Adrenal gland (tissue), 5 donors: ENCODE data around the gene CEP104.

Experiments used
- POLR2A ChIP-seq, 2 donors: fragments of 450-650 bp; IDR thresholded peaks; one replicate each; pipeline ENCODE4 v1.6.1; 2017; ENCODE audit warnings: antibody characterized with exemption in 2 of 2, mild to moderate bottlenecking in 2 of 2, moderate library complexity in 1 of 2
- TF ChIP-seq, protein P1 (sequence below), 6 experiments: fragments of 450-650 bp in 4 of 6; fragments of 200-600 bp in 2 of 6; sonication (generic) in 1 of 6; IDR thresholded peaks; 1 replicate in 5 of 6; 2 replicates in 1 of 6; pipeline versions ENCODE4 v1.5.1 to v1.8.0; 2016 to 2021; ENCODE audit warnings: antibody characterized with exemption in 6 of 6, mild to moderate bottlenecking in 2 of 6, moderate library complexity in 1 of 6
- donor health status: DM: no; HTN: no; CAD: no.

DNA sequence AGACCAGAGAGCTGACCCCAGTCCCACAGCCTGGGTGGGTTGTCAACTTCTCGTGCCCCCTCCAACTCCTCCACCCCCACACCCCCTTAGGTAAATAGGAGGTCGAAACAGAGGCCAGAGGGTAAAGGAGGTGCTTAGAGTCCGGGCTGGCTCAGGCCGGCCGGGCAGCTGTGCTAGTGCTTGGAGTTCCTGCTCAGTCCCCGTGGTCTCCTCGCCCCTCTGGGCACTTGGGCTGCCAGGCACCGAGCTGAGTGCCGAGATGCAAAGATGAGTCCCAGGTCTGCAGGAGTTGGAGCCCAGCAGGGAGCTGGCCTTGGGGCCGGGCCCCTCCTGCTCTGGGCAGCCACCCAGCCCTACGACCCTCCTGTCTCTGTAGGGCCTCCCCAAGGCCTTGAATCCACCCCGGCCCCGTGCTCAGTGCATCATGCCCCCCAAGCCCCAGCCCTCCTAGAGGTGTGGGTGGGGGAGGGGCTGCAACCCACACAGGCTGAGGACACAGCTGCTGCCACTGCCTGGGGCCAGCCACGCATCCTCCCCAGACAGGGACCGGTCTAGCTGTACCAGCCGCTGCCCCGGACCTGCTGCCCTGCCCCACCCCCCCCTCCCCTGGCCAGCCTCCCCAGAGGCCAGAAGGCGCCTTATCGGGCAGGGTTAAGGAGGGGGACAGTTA, 82.6 kb downstream of the CEP104 start:
- TF ChIP-seq, protein P1, sequence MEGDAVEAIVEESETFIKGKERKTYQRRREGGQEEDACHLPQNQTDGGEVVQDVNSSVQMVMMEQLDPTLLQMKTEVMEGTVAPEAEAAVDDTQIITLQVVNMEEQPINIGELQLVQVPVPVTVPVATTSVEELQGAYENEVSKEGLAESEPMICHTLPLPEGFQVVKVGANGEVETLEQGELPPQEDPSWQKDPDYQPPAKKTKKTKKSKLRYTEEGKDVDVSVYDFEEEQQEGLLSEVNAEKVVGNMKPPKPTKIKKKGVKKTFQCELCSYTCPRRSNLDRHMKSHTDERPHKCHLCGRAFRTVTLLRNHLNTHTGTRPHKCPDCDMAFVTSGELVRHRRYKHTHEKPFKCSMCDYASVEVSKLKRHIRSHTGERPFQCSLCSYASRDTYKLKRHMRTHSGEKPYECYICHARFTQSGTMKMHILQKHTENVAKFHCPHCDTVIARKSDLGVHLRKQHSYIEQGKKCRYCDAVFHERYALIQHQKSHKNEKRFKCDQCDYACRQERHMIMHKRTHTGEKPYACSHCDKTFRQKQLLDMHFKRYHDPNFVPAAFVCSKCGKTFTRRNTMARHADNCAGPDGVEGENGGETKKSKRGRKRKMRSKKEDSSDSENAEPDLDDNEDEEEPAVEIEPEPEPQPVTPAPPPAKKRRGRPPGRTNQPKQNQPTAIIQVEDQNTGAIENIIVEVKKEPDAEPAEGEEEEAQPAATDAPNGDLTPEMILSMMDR (IDR thresholded peaks at IDR 0.05), result no peak
- TF ChIP-seq POLR2A (IDR thresholded peaks at IDR 0.05), result no peak
